Measurements from ENCODE around the gene DOHH.

Gene DOHH

DNA sequence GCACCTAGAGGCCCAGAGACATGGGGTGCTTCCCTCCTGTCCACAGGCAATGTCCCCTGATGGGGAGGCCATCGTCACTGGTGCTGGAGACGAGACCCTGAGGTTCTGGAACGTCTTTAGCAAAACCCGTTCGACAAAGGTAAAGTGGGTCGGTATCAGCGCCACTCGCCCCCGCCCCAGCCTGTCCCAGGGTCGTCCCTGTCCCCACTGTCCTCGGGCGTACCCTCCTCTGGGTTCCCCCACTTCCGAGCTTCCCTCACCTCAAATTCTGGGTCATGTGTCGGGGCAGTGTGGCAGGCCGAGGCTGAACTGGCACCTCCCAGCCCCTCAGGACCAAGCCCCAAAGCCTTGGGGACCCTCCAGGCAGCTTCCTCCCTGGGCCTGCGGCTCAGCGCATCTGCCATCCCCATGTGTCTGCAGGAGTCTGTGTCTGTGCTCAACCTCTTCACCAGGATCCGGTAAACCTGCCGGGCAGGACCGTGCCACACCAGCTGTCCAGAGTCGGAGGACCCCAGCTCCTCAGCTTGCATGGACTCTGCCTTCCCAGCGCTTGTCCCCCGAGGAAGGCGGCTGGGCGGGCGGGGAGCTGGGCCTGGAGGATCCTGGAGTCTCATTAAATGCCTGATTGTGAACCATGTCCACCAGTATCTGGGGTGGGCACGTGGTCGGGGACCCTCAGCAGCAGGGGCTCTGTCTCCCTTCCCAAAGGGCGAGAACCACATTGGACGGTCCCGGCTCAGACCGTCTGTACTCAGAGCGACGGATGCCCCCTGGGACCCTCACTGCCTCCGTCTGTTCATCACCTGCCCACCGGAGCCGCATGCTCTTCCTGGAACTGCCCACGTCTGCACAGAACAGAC lies 34.1 kb upstream of the DOHH start:
- no peak for DNase-seq

DNA sequence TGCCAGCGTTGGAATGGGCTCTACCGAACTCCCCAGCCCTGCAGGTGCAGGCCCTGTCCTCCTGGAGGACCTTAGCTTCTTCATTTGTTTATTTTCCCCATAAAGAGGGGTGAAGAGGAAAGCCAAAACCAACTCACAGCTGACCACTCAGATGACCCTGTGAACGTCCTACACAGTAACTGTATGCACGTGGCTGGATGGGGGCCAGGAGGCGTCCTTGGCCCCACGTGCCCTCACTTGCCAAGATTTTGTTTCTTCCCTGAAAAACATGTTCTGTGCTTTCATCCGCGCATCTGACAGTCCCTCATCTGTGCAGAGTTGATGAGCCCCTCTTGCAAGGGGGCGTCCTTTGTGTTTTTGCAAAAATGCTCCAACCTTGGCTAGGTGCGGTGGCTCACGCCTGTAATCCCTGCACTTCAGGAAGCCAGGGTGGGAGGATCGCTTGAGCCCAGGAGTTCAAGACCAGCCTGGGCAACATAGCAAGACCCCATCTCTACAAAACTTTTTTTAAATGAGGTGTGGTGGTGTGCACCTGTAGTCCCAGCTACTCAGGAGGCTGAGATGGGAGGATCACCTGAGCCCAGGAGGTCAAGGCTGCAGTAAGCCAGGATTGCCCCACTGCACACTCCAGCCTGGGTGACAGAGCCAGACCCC lies 33.2 kb upstream of the DOHH start:
- DNase-seq: no peak

DNA sequence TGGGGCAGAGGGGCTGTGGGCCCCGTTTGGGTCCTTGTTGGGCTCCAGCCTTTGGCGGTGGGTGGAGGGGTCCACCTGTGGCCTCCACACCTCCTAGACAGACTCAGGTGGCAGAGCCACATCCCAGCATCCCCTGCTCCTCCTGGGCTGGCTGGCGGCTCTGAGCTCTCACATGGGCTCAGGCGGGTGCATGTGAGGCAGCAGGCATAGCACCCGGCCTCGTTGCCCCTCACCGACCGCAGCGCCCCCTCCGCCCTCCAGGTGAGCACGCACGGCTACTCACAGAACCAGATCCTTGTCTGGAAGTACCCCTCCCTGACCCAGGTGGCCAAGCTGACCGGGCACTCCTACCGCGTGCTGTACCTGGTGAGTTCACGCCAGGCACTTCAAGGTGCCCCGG lies 32.6 kb upstream of the DOHH start:
- no peak for DNase-seq

DNA sequence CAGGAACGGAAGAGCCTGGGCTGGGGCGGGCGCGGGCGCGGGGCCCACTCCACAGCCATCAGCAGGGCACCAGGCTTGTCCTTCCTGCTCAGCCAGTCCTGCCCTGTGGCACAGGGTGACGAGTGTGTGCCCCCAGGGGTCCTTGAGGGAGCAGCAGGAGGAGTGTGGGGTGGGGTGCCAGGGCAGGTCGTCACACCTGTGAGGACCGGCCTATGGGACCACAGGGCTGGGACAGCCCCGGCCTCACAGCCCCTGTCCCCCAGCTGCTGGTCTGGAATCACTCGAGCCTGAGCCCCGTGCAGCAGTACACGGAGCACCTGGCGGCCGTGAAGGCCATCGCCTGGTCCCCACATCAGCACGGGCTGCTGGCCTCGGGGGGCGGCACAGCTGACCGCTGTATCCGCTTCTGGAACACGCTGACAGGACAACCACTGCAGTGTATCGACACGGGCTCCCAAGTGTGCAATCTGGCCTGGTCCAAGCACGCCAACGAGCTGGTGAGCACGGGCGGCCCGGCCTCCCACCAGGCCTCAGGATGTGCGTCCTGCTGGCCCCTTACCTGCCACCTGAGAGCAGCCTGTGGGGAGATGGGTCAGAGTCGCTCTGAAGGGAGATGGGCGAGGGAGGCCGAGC lies 31.8 kb upstream of the DOHH start:
- no peak for DNase-seq

DNA sequence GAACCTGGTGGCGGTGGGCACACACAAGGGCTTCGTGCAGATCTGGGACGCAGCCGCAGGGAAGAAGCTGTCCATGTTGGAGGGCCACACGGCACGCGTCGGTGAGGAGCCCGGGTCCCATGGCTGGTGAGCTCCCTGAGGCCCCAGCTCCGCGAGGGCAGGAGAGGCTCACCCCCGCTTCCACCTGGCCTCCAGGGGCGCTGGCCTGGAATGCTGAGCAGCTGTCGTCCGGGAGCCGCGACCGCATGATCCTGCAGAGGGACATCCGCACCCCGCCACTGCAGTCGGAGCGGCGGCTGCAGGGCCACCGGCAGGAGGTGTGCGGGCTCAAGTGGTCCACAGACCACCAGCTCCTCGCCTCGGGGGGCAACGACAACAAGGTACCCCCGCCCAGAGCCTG lies 31.2 kb upstream of the DOHH start:
- DNase-seq: no peak

DNA sequence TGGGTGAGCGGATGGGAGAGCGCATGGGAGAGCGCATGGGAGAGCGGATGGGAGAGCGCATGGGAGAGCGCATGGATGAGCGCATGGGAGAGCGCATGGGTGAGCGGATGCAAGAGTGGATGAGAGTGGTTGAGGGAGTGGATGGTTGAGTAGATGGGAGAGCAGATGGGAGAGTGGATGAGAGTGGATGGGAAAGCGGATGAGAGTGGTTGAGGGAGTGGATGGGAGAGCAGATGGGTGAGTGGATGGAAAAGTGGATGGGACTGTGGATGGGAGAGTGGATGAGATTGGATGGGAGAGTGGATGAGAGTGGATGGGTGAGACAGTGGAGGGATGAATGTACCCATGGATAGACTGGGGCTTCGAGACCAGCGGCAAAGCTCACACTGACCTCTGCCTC lies 29.9 kb upstream of the DOHH start:
- DNase-seq: no peak

DNA sequence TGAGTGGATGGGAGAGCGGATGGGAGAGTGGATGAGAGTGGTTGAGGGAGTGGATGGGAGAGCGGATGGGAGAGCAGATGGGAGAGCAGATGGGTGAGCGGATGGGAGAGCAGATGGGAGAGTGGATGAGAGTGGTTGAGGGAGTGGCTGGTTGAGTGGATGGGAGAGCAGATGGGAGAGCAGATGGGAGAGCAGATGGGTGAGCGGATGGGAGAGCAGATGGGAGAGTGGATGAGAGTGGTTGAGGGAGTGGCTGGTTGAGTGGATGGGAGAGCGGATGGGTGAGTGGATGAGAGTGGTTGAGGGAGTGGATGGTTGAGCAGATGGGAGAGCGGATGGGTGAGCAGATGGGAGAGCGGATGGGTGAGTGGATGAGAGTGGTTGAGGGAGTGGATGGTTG lies 28.8 kb upstream of the DOHH start:
- DNase-seq: peak in 1 of 2 experiments; percentile 52

DNA sequence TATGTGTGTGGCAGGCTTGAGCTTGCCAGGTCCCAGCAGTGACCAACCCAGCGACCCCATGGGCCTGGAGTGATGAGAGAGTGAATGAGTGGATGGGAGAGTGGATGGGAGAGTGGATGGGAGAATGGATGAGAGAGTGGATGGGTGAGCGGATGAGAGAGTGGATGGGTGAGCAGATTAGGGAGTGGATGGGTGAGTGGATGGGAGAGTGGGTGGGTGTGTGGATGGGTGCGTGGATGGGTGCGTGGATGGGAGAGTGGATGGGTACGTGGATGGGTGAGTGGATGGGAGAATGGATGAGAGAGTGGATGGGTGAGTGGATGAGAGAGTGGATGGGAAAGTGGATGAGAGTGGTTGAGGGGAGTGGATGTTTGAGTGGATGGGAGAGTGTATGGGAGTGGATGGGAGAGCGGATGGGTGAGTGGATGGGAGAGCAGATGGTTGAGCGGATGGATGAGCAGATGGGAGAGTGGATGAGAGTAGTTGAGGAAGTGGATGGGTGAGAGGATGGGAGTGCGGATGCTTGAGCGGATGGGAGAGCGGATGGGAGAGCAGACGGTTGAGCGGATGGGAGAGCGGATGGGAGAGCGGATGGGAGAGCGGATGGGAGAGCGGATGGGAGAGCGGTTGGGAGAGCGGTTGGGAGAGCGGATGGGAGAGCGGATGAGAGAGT lies 28.2 kb upstream of the DOHH start:
- DNase-seq: no peak

DNA sequence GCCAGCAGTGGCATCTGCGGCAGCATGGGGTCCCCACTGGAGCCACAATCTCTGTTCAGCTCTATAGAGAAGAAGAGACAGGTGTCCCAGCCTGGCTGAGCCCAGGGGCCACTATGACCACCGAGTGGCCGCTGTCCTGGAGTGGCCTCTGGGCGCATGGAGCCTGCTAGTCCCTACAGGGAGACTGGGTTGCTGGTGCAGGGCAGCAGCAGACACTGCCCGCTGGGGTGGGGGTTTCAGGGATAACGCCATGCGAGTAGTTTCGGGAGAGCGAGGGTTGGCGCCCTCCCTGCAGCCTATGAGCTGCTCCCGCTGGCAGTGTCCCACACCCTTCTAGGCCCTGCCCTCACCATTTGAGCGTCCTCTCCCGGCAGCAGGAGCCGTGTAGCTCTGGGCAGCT lies 27.6 kb upstream of the DOHH start:
- DNase-seq: no peak

DNA sequence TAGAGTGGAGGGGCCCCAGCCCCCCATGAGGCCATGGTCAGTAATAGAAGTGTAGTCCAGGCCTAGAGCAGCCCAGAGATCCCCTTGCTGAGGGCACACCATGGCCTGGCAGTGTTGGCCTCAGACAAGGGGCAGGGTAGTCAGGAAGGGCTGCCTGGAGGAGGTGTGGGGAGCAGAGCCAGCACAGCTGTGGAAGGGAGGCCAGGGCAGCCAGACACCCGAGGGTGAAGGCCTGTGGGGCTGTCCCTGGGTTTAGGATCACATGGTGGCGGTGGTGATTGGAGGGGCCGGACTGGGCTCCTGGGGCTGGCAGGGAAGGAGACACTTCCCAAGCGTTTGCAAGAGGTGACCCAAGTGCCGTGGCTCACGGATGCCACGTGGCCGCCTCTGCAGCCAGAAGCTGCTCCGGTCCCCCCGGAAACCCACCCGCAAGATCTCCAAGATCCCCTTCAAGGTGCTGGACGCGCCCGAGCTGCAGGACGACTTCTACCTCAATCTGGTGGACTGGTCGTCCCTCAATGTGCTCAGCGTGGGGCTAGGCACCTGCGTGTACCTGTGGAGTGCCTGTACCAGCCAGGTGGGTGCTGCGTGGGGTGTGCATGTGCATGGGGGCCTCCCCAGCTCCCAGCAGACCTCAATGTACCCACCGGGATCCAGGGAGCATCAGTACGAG lies 26.9 kb upstream of the DOHH start:
- no peak for DNase-seq

DNA sequence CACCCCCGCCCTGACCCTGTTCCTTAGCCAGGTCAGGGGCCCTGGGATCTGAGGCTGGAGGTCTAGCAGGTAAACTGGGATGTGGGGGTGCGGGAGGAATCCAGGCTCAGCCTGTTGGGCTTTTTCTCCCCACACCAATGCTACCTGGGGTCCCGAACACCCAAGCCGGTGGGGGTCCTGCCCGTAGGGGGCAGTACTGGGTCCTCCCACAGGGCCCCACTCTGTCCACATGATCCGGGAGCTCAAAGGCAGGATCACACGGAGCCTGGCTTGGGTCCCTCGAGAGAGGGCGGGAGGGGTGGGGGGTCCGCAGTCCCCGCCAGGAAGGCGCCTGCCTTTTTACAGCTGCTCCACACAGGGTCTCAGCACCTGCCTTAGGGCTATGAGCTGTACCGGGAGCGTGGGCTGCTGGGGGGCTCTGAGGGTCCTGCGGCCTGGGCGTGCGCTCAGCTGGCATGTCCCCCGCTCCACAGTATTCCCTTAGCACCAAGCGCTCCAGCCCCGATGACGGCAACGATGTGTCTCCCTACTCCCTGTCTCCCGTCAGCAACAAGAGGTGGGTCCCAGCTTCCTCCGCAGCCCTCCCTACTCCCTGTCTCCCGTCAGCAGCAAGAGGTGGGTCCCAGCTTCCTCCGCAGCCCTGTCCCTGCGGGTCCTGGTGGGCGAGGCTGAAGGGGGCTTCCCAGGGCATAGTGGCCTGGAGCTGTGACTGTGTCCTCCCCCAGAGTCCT lies 26.2 kb upstream of the DOHH start:
- no peak for DNase-seq

DNA sequence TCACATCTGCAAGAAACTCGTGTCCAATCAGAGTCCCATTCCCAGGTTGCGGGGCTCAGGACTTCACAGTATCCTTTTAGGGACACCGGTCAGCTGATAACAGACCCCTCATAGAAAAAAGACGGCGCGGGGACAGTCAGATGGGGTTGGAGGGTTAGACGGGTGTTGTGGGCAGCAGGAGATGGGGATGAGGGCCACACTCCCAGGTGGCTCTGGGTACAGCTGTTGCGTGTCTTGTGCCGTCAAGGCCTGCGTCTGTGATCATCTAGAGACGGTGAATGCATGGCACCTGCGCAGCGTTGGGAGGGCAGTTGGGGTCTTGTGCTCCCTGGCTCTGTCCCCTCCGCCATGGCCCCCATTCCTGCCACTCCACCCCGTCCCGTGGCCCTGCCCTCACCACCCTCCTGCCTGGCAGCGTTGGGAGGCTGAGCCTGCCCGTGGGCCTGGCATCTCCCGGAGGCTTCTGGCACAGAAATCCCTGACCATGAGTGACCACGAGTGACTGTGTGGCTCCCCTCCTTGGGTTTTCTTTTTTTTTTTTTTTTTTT lies 24.5 kb upstream of the DOHH start:
- no peak for DNase-seq

DNA sequence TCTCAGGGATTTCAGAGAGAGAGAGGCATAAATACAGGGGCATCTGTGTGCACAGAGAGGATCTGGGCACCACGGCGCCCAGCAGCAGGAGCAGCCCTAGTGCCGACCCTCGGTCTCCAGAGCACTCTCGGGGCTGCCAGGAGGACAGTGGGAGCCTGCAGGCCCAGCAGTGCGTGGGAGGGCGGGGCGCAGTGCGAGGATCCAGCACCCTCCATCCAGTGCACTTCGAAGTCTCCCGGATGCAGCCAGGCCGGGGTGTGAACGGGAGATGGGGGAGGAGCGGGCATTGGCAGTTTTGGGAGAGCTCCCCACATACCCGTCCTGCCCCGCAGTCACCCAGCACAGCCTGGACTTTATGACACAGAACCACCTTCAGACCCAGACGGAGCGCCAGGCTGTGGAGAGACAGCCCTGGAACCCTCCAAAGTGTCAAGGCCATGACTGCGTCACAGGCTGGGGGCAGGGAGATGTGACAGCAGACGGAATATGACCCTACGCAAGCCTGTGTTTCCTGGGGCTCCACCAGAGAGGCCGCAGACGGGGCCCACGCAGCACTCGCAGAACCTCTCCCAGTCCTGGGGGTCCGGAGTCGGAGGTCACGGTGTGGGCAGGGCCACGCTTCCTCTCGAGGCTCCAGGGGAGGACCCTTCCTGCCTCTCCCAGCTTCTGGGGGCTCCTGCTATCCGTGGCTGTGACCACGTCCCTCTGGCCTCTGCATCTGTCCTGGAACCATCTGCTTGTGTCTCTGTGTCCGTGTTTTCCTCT lies 23.8 kb upstream of the DOHH start:
- DNase-seq: no peak

DNA sequence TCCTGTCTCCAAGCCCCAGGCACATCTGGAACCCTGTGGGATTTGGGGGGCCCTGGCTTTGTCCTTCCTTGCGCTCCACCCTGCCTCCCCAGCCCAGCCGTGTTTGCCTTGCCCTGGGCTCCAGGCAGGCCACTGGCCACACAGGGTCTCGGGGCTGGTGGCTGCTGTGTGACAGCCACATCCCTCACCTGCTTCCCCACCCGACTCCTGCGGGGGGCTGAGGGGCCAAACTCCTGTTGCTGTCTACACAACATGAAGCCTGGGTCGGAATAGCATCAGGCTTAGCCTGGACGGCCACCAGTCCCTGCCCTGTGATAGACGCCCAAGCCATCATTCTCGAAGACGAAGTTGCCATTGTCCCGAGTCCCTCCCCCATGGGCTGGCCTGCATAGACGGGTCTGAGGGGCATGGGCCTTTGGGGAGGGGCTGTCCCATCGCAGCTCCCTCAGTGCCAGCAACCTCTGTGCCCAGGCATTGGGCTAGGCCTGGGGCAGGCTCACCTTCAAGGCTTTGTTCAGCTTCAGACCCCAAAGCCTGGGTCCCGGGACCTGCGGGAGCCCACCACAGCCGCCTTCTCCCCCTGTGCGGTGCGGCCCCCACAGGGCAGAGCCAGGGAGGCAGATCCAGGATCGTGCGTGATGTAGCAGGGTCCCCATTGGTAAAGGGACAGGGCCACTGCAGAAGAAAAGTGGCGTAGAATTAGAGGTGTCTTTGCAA lies 23.0 kb upstream of the DOHH start:
- DNase-seq: no peak

DNA sequence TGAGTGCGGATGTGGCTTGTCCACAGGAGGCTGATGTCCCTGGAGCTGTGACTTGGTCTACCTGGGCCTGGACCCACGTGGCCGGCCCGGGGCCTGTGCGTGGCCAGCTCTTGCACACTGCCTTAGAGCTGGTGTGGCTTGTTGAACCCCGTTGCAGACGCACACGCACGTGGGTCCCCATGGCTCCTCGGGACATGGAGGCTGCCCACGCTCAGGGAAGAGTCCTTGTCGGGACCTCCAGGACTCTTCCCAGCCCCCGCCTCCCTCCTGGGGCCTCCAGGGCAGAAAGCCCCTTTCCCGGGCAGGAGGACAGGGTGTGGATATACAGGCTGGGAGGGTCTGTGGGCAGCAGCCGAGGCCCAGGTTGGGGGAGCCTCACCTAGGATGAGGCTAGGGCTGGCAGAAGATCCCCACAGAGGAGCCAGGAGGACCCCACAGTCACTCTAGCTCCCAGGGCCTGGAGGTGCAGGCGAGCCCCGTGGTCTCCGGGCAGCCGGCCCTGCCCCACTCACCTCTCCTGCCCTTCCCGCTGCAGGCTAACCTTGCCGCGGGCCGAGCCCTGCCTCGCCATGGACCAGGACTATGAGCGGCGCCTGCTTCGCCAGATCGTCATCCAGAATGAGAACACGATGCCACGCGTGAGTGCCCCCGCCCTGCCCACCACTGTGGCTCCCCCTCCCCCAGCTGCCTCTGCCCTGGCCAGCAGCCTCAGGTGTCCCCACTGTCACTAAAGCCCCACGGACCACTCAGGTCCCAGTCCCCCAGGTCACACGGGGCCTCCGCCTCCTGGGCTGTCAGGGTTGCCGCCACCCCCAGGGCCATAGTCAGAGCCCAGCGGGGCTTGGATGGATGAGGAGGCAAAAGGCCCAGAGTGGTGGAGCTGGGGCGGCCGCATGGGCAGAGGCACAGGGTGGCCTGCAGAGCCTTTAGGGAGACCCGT lies 22.2 kb upstream of the DOHH start:
- no peak for DNase-seq

DNA sequence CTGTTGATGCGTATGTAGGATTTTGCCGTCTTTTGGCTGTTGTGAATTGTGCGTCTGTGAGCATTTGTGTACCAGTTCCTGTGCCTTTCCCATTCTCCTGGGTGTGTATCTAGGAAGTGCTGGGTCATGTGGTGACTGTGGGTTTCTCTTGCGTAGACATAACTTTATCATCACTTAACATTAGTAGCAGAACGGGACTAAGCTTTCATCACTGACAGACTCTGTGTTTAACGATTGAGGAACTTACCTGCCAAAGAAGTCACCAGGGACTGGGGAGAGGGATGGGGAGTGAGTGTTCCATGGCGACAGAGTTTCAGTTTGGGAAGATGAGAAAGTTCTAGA lies 20.6 kb upstream of the DOHH start:
- DNase-seq: no peak

DNA sequence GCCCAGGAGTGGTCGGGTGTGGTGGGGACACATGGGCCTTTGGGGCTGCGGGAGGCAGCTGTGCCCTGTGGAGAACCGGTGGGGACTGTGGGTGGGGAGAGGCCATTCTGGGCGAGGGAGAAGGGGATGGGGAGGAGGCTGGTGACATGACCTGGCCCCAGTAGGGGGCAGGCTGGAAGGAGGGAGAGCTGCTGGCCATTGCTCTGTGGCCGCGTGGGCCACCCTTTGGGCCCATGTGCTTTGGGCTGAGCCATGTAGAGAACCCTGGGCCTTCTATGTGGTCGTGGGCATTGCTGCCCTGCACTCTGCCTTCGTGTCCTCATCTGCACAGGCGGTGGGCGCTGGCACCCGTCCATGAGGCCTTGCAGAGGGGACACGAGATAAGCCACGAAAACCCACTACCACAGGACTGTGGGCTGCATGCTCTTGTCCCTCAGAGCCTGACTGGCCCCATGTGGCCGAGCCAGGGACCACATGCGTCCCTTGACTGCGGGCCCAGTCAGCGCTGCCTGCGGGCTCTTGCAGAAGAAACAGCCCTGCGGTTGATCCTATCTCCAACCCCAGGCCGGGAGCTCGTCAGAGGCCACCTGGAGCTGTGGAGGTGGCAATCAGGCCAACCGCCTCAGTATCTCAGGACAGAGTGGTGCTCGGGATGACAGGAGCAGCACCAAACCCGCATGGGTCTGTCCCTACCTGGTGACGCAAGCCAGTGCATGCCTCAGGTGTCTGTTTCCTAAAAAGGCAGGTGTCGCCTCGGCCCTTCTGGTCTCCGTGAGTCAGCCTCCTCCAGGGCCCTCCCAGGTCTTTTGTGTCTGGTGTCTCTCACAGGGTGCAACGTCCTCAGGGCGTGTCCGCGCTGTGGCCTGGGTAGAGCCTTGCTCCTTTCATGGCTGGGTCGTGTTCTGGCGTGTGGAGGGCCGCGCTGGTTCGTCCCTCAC lies 20.0 kb upstream of the DOHH start:
- DNase-seq: no peak

DNA sequence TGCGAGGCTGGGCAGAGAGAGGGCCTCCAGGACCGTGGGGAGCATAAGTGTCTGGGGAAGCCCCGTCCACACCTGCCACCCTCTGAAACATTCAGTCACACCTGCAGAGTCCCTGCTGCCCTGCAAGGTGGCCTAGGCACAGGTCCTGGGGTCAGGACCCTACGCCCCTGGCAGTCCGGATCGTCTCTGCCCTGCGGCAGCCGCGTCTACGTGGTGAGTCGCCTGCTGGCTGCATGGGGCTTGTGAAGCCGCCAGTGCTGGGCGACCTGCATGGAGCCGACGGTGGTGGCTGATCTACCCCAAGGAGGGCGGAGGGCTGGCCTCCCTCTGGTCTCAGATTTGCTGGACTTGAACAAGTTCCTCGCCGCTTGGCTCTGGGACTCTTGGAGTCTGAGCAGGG lies 18.7 kb upstream of the DOHH start:
- DNase-seq: no peak
